Endothelial cell (in vitro differentiated cells): ENCODE results near the gene PHOX2A. TPM values are rescaled to one million over a fixed set of nuclear protein-coding genes. Genes with fewer than 3 reads are reported as not detected.

Experiments used
- DNase-seq: peaks from one replicate; pipeline ENCODE4 v3.0.0; 2021; ENCODE audit warnings: low spot score
- H3K27ac Mint-ChIP-seq: one replicate; pipeline ENCODE4 v1.8.0; 2021; ENCODE audit warnings: mixed read lengths, inconsistent platforms; ENCODE audit not compliant: unreplicated experiment
- H3K27me3 Mint-ChIP-seq: one replicate; pipeline ENCODE4 v1.8.0; 2021; ENCODE audit warnings: mild to moderate bottlenecking, moderate library complexity, mixed read lengths, inconsistent platforms; ENCODE audit not compliant: unreplicated experiment
- H3K36me3 Mint-ChIP-seq: one replicate; pipeline ENCODE4 v1.8.0; 2021; ENCODE audit warnings: mild to moderate bottlenecking, low read depth, mixed read lengths, inconsistent platforms; ENCODE audit not compliant: unreplicated experiment
- H3K4me1 Mint-ChIP-seq: one replicate; pipeline ENCODE4 v1.8.0; 2021; ENCODE audit warnings: mild to moderate bottlenecking, mixed read lengths, inconsistent platforms; ENCODE audit not compliant: unreplicated experiment
- H3K4me3 Mint-ChIP-seq: one replicate; pipeline ENCODE4 v1.8.0; 2021; ENCODE audit warnings: mild to moderate bottlenecking, mixed read lengths, inconsistent platforms; ENCODE audit not compliant: unreplicated experiment
- H3K9me3 Mint-ChIP-seq: one replicate; pipeline ENCODE4 v1.8.0; 2021; ENCODE audit warnings: mixed read lengths, inconsistent platforms; ENCODE audit not compliant: unreplicated experiment
- CTCF ChIP-seq: fragments of 200-600 bp; sonication (generic); IDR thresholded peaks from one replicate; pipeline ENCODE4 v1.5.0; 2021; ENCODE audit warnings: antibody characterized with exemption; ENCODE audit not compliant: unreplicated experiment
- total RNA-seq: library from RNA; stranded (reverse); fragmentation: NEBNext Ultra II Directional; extraction: Animal tissue kit (Norgen Biotek cat#: 25700); gene quantifications from one replicate; pipeline ENCODE4 v1.2.1, GENCODE V29; 2021; ENCODE audit not compliant: unreplicated experiment

Gene PHOX2A
- total RNA-seq, 1 donor from 2014 or later = not detected

GRCh38 chr11:72260574-72260973, 16.6 kb upstream of the PHOX2A start:
- TF ChIP-seq CTCF = no peak
- no peaks in the 10 kb centered on the region for H3K36me3 Mint-ChIP-seq
- no peak overlapping the region for H3K4me3 Mint-ChIP-seq
- no peak overlapping the region for H3K27ac Mint-ChIP-seq
- DNase-seq = no peak
- no peaks in the 10 kb centered on the region for H3K9me3 Mint-ChIP-seq
- peaks cover under 1% of the 10 kb centered on the region for H3K4me1 Mint-ChIP-seq
- H3K27me3 Mint-ChIP-seq = no peaks in the 10 kb centered on the region

GRCh38 chr11:72259490-72259889, 15.5 kb upstream of the PHOX2A start:
- peaks cover 3% of the 10 kb centered on the region for H3K27me3 Mint-ChIP-seq
- H3K4me1 Mint-ChIP-seq = peaks cover 5% of the 10 kb centered on the region
- no peak for DNase-seq
- H3K27ac Mint-ChIP-seq = no peak overlapping the region
- H3K36me3 Mint-ChIP-seq = no peaks in the 10 kb centered on the region
- no peak overlapping the region for H3K4me3 Mint-ChIP-seq
- no peak for TF ChIP-seq CTCF
- no peaks in the 10 kb centered on the region for H3K9me3 Mint-ChIP-seq

GRCh38 chr11:72257570-72257969, 13.6 kb upstream of the PHOX2A start:
- Mint-ChIP-seq H3K27me3 (peaks cover 5% of the 10 kb centered on the region), H3K9me3 (no peaks in the 10 kb centered on the region), H3K4me3 (no peak overlapping the region), H3K4me1 (peaks cover 10% of the 10 kb centered on the region), H3K27ac (no peak overlapping the region), H3K36me3 (peaks cover 2% of the 10 kb centered on the region)
- no peak for DNase-seq
- no peak for TF ChIP-seq CTCF

GRCh38 chr11:72254299-72254993, 10.5 kb upstream of the PHOX2A start:
- Mint-ChIP-seq H3K27me3 (peaks cover 8% of the 10 kb centered on the region), H3K9me3 (no peaks in the 10 kb centered on the region), H3K27ac (no peak overlapping the region), H3K4me1 (peaks cover 10% of the 10 kb centered on the region), H3K36me3 (peaks cover 2% of the 10 kb centered on the region), H3K4me3 (no peak overlapping the region)
- TF ChIP-seq CTCF = no peak
- no peak for DNase-seq

- Mint-ChIP-seq H3K4me1 (peaks cover 10% of the 10 kb centered on the region), H3K36me3 (peaks cover 2% of the 10 kb centered on the region), H3K4me3 (no peak overlapping the region), H3K9me3 (no peaks in the 10 kb centered on the region), H3K27me3 (peaks cover 8% of the 10 kb centered on the region), H3K27ac (no peak overlapping the region)
- no peak for TF ChIP-seq CTCF
- DNase-seq = no peak
Measured at GRCh38 chr11:72253392-72253791, 9.4 kb upstream of the PHOX2A start.
